ENCODE results near the gene SLC1A3. TPM values are rescaled to one million over a fixed set of nuclear protein-coding genes. Genes with fewer than 3 reads are reported as not detected.

Gene SLC1A3
- total RNA-seq, 1 donor, result 1.3 TPM

DNA sequence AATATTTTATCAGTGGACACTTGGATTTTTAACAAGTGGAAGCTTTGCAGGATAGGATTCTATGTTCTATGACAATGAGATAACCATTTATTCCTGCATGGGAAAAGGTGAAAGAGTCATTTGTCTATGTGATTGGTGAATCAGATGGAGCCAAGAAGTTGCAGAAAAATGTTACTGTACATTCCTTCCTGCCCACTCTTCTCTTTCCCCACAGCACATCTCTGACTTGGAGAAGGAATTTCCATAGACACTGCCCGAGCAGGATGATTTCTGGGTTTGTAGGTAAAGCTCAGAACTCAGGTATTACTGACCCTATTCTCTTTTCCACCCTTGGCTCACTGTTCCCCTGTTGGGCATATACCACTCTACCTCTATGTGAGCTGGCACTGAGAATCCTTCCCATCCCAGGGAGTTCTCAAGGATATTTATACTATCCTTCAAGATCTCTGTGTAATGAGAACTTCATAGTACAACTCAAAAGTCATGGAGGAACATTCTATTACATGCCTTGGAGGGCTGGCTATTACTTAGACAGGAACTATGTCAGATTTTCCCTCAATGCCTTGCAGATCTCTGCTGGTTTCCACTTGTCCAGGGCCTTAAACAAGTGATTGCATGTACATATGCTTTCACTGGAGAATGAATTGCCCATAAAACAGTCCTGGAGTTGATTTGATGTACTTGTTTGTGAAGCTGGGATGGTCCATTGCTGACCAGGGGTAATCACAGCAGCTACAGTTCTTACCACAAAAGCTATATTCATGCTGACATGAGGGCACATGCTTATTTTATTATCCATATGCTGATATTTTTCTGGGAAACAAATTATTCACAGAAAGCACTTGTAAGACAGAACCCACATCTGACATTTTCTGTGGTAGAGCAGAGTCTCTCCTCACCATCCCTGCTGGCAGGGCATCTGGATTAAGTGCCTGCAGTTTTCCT is 24.1 kb downstream of the SLC1A3 start:
- DNase-seq (ENCODE audit: low read depth), result no peak
- TF ChIP-seq, protein P1, sequence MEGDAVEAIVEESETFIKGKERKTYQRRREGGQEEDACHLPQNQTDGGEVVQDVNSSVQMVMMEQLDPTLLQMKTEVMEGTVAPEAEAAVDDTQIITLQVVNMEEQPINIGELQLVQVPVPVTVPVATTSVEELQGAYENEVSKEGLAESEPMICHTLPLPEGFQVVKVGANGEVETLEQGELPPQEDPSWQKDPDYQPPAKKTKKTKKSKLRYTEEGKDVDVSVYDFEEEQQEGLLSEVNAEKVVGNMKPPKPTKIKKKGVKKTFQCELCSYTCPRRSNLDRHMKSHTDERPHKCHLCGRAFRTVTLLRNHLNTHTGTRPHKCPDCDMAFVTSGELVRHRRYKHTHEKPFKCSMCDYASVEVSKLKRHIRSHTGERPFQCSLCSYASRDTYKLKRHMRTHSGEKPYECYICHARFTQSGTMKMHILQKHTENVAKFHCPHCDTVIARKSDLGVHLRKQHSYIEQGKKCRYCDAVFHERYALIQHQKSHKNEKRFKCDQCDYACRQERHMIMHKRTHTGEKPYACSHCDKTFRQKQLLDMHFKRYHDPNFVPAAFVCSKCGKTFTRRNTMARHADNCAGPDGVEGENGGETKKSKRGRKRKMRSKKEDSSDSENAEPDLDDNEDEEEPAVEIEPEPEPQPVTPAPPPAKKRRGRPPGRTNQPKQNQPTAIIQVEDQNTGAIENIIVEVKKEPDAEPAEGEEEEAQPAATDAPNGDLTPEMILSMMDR (IDR thresholded peaks at IDR 0.05; ENCODE audit: insufficient read depth, low read depth, low read length), result no peak
- H3K4me3 ChIP-seq (ENCODE audit: low read depth, low read length), result no peak overlapping the region

DNA sequence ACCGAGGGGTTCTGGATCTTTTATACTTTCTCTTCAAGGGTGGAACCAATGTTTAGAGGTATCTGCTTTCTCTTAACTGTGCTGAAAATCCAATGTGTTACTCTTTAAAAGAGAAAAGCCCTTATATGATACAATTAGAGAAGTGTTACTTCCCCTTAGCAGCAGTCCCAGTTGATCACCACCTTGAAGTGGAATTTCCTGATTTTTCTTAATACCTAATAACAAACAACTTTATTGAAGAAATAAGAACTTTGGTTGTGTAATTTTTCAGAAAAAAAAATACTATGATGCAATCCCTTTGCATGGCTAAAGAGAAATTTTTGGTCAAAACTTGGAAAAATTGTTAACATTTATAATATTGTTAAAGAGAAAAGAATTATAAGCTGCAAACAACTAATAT is 24.7 kb downstream of the SLC1A3 start:
- H3K4me3 ChIP-seq (ENCODE audit: low read depth, low read length), result no peak overlapping the region
- TF ChIP-seq, protein P1 (IDR thresholded peaks at IDR 0.05; ENCODE audit: insufficient read depth, low read depth, low read length), result no peak
- no peak for DNase-seq (ENCODE audit: low read depth)

DNA sequence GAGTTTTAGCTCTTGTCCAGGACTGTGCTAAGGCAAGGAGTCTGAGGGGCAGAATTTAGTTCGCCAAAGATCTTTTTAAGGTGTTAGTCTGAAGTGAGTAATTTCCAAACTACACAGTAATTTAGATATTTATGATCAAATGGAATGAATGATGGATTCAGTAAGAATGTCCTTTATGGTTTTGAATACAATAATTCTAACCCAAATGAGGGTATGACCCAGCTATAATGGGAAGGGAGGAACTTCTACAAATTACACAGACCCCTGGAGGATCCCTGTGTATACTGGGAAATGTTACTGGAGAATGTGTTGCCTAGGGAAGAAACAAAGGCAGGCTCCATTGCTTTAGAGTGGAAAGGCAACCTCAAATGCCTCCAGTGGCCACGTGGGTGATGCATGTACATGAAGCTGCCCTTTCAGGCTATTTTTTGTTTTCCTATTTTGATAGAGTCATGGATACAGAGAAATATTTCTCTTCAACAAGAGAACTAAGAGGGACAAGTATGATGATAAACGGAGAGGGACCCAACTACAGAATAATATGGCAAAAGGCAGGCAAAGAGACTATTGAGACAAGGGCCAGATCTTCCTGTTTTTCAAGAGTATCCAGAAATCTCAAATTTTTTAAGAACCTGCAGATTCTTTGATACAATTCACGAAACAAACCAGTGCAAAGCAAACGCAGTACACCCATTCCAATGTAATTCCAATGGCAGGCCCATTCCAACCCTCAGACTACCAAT is 25.4 kb downstream of the SLC1A3 start:
- DNase-seq (ENCODE audit: low read depth), result no peak
- H3K4me3 ChIP-seq (ENCODE audit: low read depth, low read length), result no peak overlapping the region
- TF ChIP-seq, protein P1 (IDR thresholded peaks at IDR 0.05; ENCODE audit: insufficient read depth, low read depth, low read length), result no peak

DNA sequence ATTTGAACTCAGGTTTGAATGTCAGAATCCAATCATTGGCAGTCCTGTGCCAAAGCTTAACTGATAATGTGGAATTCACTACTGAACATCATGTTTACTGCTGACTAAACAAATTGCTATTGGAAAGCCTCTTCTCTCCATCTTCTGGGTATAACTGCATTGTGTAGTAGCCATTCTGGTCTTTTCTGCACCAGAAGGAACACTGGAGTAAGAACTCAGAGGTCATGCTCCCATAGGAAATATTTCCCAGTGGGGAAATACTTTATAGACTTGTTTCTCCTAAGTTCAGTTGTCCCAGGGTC is 25.9 kb downstream of the SLC1A3 start:
- DNase-seq (ENCODE audit: low read depth), result no peak
- no peak overlapping the region for H3K4me3 ChIP-seq (ENCODE audit: low read depth, low read length)
- TF ChIP-seq, protein P1 (IDR thresholded peaks at IDR 0.05; ENCODE audit: insufficient read depth, low read depth, low read length), result no peak

DNA sequence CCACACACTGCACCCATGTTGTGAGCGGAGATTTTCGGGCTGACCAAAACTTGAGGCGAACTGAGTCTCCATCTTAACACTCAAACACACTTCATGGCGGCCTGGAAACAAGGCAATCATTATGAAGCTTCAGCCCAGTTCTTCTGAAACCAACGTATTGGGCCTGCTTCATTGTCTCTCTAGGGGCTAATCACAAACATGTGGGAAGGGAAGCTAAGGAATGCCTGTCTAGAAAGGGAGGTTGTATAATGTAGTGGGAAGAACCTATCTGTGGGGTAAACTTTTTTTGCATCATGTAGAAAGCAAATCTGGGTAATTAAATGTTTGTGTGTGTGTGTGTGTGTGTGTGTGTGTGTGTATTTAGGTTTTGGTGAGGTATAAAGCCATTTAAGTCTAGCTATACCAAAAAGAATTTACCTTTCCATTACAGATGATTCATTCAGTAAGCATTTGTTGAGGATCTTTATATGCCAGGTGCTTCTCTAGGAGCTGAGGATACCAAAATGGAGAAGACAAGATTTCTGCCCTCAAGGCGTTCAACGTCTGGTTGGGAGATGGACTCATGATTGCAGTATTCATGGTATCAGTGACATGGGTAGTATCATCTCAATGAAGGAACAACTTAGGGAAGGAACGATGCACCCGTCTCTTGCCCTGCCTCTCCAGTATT is 29.4 kb downstream of the SLC1A3 start:
- no peak for DNase-seq (ENCODE audit: low read depth)
- no peak overlapping the region for H3K4me3 ChIP-seq (ENCODE audit: low read depth, low read length)
- TF ChIP-seq, protein P1 (IDR thresholded peaks at IDR 0.05; ENCODE audit: insufficient read depth, low read depth, low read length), result no peak

DNA sequence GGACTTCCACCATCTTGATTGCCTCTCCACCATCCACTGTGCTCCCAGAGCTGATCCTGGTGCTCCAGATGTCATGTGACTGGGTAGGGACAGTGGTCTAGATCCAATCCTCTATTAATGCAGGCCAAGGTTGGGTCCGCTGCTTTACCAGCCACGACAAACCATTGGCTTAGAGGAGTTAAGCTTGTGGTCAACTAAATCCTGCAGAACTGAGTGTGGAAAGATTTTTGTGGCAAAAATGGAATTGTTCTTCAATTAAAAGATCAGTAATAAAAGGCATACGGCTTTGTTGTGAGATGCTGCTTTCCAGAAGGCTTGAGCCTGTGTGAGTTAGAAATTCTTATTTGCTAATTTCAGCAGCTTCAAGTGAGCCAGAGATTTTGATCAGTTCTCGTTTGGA is 30.7 kb downstream of the SLC1A3 start:
- H3K4me3 ChIP-seq (ENCODE audit: low read depth, low read length), result no peak overlapping the region
- DNase-seq (ENCODE audit: low read depth), result peak; percentile 38
- TF ChIP-seq, protein P1 (IDR thresholded peaks at IDR 0.05; ENCODE audit: insufficient read depth, low read depth, low read length), result no peak

Data from fibroblast of villous mesenchyme (primary cell).